Measurements from ENCODE around the gene ARID3C.

Gene ARID3C

GRCh38 chr9:34577400-34578240 is 51.2 kb downstream of the ARID3C start:
- no peak for DNase-seq (ENCODE audit: low read depth)

GRCh38 chr9:34576597-34577399 is 52.1 kb downstream of the ARID3C start:
- no peak for DNase-seq (ENCODE audit: low read depth)

DNA sequence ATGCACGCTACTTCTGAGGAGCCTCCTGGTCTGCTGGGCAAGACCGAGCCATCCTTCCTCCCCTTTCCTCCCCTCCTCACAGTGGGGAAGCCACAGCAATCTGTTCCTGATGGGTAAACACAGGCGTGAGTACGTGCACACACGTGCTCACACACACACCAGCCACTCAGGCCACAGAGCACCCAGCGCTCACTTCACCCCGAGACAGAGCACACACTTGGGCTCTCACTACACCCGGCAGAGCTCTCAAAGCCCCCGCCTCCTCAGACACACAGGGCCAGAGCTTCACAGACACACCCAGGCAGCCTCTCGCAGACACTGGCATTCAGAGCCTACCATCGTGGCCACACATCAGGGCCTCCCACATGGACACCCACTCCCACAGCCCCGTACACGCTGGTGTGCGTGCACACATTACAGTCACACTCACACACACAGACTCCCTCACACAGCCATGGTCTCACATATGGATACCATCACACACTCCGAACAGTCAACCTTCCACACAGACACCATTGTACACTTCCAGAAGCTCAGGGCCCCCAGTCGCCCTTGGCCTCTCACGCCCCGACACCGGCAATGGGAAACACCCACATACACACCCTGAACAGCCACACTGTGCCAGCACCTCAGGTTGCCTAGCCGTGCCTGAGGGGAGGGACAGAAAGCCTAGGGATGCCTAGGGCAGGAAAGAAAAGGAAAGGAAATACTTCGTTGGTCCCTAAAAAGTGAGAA is 52.8 kb downstream of the ARID3C start:
- DNase-seq (ENCODE audit: low read depth), result no peak

DNA sequence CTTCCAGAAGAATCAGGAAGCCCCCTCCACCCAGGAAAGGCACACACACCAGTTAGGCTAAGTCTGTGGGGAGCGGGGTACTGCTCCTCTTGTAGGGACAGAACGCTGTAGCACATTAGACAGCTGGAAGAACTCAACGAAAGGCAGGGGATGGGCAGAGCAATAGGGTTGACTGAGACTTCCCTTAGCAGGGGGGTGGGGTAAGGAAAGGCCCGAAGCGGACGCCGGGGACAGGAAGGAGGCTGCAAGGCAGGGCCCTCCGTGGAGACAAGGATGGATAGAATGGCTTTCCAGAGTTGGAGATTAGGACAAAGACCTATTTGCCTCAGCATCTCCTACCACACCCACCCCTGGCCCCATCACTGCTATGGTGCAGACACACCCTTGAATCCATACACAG is 53.6 kb downstream of the ARID3C start:
- DNase-seq (ENCODE audit: low read depth), result no peak

- DNase-seq (ENCODE audit: low read depth), result no peak
Observed at GRCh38 chr9:34574571-34574970, 54.3 kb downstream of the ARID3C start.

DNA sequence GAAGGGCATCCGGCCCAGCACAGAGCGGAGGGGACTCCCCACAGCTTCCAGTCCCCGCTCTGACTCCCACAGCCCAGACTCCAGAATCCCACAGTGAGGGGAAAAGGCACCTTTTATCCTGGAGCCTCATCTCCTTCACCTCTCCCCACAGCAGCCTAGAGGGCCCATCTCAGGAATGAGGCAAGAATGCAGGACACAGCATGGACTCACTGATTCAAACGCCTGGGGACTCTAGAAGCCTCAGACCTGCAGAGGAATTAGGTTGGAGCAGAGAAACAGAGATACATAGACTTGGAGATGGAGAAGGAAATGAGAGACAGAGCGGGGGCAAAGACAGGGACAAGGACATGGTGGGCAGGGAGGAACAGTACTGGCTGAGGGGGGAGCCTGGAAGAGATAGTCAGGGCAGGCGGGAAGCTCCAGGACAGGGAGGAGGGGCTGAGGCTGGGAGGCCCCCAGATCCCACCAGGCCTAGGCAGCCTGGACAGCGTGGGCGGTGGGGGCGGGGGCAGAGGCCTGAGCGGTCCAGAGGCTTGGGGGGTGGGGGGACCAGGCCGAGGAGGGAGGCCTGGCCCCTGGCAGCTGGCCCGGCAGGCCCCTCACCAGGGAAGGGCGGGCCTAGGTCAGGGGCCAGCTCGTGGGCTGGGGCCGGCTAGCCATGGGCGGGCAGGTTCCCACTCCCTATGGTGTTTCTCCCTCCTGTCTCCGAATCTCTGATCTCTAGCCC is 55.1 kb downstream of the ARID3C start:
- no peak for DNase-seq (ENCODE audit: low read depth)

GRCh38 chr9:34572628-34573027 is 56.2 kb downstream of the ARID3C start:
- DNase-seq (ENCODE audit: low read depth), result no peak

- no peak for DNase-seq (ENCODE audit: low read depth)
Observed at GRCh38 chr9:34572092-34572491, 56.8 kb downstream of the ARID3C start.

GRCh38 chr9:34571481-34571810 is 57.4 kb downstream of the ARID3C start:
- DNase-seq (ENCODE audit: low read depth), result no peak
